Measurements from ENCODE around the gene ATOSB.
A peak's percentile ranks its signal among the peaks of the same experiment; 100 is the strongest.

The ATOSB gene

GRCh38 chr9:35114113-35114839, 1.4 kb downstream of the ATOSB start:
- H3K4me3 ChIP-seq (ENCODE audit: low read depth, low read length): peak overlapping the region; percentile 86

DNA sequence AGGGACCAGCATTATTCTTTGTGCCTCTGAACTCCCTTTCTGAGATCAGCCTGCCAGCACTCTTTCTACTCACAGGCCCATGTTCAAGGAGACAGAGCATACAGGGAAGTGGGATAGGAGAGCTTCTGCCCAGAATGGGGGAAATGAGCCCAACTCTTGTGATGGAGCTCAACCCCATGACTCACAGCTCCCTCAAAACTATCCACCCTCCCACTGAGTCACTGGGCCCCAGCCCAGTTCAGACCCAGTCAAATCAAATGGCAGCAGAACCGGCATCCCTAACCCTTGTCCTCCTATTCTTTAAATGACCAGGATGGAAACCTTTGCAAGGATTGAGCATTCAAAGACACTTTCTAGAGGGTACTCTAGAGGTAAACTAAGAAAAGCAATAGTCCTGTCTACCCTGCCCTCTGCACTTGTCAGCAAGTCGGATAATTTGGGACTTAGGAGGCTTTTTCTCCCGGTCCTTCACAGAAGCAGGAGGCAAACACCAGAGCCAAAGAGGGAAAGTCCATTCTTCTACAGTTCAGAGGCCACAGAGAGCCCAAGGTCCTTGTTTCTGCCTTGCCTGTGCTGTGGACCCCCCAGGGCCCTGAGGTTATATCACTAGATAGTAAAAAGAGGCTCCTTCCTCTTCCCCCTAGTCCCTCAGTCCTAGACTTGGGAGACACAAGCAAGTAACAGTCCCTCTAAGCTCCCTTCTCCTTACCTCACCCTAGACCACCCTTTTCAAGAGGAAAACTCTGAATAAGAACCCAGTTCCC, 3.2 kb downstream of the ATOSB start:
- no peak overlapping the region for H3K4me3 ChIP-seq (ENCODE audit: low read depth, low read length)

- H3K4me3 ChIP-seq (ENCODE audit: low read depth, low read length): peak overlapping the region; percentile 70
Measured at GRCh38 chr9:35111001-35111933, 4.4 kb downstream of the ATOSB start.

GRCh38 chr9:35110327-35110761, 5.3 kb downstream of the ATOSB start:
- no peak overlapping the region for H3K4me3 ChIP-seq (ENCODE audit: low read depth, low read length)

DNA sequence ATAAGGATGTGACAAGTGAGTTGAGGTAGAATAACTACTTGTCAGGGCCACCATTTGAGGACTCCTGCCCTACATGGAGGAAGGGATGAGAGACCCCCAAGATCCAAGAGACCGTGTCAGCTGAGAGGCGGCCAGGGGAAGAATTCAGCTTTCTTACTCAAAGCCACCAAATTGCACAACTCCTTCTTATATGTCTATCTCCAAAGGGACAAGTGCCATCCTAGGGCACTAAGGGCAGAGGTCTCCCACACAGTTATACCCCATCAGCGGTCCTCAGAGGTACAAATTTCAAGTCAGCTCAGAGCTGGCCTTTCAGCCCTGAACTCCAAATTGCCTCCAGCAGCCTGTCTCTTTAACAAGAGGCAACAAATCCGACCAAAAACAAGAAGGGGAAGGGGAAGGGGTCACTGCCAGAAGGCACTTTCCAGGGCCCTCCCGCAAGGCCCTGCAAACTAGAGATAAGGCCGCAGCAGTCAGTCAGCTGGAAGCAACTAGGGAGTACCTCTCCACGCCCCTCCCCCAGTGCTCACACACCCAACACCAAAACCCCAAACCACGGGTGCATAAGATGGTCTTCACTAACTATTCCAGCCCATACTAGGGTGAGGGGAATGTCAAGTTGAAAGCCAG, 6.6 kb downstream of the ATOSB start:
- no peak overlapping the region for H3K4me3 ChIP-seq (ENCODE audit: low read depth, low read length)

- H3K4me3 ChIP-seq (ENCODE audit: low read depth, low read length): no peak overlapping the region
Measured at GRCh38 chr9:35108461-35108860, 7.2 kb downstream of the ATOSB start.

GRCh38 chr9:35107297-35108290, 8.1 kb downstream of the ATOSB start:
- no peak overlapping the region for H3K4me3 ChIP-seq (ENCODE audit: low read depth, low read length)

GRCh38 chr9:35106343-35106730, 9.3 kb downstream of the ATOSB start:
- no peak overlapping the region for H3K4me3 ChIP-seq (ENCODE audit: low read depth, low read length)

DNA sequence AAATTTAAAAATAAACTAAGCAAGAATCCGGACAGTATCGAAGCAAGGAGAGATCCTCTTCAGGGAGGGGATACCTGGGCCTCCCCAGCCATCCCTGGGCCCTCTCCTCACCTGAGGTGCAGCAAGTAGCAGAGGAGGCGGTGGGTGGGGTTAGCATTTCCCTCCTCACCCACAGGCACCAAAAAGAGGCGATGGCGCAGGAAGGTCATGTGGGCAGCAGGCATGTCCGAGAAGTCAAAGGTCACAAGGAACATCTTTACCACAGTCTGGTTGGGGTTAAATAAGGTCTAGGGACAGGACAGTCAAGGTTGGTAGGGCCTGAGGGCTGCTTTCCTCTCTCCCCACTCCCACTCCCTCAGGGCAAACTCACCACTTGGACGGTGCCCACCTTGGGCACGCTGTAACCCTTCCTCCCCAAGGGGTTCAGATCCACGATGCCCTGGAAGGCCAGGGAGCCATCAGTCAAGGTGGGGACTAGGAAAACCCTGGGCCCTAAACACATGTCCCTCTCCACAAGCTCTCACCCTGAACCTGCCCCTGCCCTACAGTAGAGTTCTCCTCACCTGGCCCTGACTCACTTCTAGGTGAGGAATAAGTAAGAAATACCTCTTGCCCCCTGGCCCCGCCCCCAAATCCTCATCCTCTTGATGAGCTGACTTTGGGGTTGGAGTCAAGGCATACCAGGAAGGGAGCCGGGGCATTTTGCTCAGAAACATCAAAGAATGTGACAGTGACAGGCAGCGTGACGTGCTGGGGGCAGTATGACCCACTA, 9.9 kb downstream of the ATOSB start:
- H3K4me3 ChIP-seq (ENCODE audit: low read depth, low read length): no peak overlapping the region

GRCh38 chr9:35105126-35105525, 10.5 kb downstream of the ATOSB start:
- H3K4me3 ChIP-seq (ENCODE audit: low read depth, low read length): no peak overlapping the region

DNA sequence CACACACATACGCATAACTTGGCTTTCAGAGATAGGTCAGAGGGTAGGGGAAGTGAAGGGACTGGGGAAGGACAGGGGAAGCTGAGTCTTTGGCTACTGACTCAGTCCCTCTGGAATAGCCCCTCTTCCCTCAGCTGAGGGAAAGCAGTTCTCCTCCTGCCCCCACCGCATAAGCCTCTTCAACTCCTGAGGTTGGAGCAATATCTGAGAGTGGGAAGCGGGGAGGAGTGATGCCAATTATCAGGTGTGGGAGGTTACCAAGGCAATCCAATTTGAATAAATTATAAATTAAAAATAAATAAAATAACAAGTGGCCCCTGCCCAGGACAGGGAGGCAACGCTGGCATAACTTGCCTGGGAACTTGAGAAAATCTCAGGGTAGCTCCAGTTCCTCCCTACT, 11.1 kb downstream of the ATOSB start:
- H3K4me3 ChIP-seq (ENCODE audit: low read depth, low read length): no peak overlapping the region

DNA sequence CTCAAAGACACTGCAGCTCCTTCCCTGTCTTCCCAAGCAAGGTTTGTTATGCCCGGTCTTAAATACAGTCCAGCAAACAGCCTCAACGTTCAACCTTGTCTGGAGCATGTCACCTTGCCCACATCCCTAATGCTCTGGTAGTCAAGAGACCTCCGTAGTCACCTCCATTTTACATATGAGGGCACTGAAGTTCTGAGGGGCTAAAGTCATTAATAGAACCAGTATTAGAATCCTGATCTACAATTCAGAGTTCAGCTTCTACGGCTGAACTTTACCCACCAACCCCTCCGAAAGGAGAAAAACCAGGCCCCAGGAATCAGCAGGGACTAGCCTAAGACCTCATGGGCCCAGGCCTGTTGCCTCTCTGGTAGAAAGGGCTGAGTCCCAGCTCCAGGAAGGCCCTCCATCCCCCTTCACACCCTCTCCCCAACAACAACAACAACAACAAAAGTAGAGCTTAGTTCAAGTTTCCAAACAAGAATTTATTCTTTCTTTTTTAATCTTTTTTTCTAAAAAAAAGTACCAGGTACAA, 11.9 kb downstream of the ATOSB start:
- peak overlapping the region; percentile 94 for H3K4me3 ChIP-seq (ENCODE audit: low read depth, low read length)

DNA sequence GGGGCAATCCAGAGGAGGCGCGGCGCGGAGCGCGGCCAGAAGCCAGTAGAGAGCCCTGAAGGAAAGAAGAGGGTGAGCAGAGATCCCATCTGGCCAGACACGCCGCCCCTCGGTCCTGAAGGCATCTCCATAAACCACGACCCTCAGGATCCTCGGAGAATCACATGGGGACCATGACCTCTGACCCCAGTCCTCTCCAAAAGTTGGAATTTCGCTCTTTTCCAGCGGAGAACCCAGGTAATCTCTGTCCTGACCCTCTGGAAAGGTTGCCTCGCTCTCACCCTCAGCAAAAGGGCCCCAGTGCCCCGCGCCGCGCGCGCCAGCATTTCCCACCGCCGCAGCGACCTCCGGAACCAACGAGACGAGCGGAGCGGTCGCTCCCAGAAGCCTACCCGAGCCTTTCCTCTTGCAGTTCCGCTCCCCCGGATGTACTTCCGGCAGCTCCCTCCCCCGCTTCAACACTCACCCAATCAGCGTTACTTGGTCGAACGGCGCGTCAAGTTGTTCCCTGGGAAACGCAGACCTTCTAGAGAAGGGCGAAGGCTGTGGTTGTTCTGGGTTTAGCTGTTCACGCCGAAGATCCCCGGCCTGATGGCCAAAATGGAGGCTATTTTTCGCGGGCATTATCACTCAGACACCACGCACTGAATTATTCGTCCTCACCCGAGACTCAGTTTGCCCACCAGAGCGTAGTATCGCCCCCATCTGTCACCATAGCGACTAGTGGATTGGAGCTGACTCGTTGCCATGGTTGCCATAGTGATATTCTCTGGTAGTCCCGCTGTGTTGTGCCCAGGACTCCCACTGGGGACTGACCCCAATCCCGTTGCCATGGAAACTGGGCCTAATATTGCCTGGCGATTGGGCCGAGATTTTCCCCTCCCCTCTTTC, 12.6 kb downstream of the ATOSB start, which contains the start of gene STOML2:
STOML2 (minus strand) TSS at position 363 of the 891 bp plus-strand sequence; CDS start at position 326, 37 bp downstream.
- peak within 1 kb of the TSS; percentile 94 for H3K4me3 ChIP-seq (ENCODE audit: low read depth, low read length)

DNA sequence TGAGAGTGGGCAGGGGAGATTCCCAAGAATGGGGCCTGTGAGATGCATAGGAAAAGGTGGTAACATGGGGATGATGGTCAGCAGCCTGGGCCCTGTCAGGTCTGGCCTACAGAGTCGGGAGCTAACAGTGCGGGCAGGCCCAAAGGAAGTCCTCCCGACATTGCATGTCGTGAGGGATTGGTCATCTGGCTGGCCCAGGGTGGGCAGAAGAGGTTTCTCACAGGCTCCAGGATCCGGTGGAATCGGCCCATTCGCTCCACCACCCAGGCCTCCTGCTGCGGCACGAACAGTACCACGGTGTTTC, 13.2 kb downstream of the ATOSB start:
- H3K4me3 ChIP-seq (ENCODE audit: low read depth, low read length): peak overlapping the region; percentile 94

- no peak overlapping the region for H3K4me3 ChIP-seq (ENCODE audit: low read depth, low read length)
Measured at GRCh38 chr9:35097573-35097972, 18.1 kb downstream of the ATOSB start.

DNA sequence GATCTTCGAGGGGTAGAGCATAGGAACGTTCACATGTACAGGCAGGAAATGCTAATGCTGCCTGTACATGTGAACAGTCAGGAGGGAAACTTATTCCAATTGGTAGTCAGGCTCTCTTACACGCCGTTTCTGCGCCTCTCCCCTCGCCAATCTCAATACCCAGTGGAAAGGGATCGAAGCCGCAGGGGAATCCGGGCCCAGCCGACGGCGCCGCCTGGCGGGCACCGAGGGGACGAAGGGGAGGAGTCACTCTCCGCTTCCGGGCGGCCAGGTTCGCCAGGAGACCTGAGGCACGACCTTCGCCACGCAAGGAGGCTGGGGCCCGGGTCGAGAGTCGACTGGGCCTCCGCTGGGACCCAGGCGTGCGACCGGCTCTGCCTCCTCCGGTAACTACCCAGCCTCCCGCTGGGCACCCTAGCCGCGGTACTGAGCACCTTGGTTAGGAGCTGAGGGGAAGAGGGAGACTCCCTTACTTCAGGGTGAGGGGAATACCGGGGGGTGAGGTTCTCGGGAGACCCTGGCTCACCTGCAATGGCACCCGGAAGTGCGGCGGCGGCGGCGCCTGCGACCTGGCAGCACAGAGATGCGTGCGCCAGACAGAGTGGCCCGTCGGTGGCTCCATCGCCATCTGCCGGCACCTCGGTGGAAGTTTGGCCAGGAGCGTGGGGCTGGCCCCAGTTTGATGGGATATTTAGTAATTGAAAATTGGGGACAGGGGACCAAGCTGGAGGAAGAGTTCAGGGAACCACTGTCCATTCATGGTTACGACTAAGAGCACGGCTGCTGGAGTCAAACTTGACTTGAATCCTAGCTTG, 19.4 kb downstream of the ATOSB start, which contains the start of gene PIGO:
PIGO (minus strand) TSS at position 557 of the 815 bp plus-strand sequence. CDS start 1,026 bp downstream, outside the sequence.
- H3K4me3 ChIP-seq (ENCODE audit: low read depth, low read length): peak within 1 kb of the TSS; percentile 95

DNA sequence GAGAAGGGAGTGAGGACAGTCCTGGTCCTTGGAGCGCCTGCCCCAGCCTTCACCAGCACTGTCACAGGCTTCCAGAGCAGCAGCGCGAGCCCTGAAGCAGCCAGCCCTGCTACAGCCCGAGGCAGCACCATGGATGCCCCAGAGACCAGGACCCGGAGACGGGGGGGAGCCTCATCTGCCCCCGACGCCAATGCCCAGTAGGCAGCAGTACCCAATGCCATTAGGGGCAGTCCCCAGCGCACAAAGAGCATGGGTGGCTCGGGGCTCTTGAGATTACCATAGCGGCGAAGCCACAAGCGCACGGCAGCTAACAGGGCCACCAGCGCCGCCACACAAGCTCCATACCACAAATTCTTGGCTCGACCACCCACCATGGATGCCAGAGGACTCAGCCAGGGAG, 24.1 kb downstream of the ATOSB start:
- no peak overlapping the region for H3K4me3 ChIP-seq (ENCODE audit: low read depth, low read length)

Measured in iPS-11a (cell line).